CMK (cell line): Measurements from ENCODE around the gene FARSA.
"Not testable (repeated sequence)": the region's sequence is repeated elsewhere in the genome, so short reads cannot be mapped to it uniquely, and the experiment has no call there.

Experiments used
- DNase-seq: peaks from one replicate; pipeline ENCODE4 v3.0.0-alpha.2; 2010; ENCODE audit warnings: low read depth

The FARSA gene

GRCh38 chr19:12890299-12890786 lies 43.2 kb downstream of the FARSA start:
- not testable (repeated sequence) for DNase-seq

DNA sequence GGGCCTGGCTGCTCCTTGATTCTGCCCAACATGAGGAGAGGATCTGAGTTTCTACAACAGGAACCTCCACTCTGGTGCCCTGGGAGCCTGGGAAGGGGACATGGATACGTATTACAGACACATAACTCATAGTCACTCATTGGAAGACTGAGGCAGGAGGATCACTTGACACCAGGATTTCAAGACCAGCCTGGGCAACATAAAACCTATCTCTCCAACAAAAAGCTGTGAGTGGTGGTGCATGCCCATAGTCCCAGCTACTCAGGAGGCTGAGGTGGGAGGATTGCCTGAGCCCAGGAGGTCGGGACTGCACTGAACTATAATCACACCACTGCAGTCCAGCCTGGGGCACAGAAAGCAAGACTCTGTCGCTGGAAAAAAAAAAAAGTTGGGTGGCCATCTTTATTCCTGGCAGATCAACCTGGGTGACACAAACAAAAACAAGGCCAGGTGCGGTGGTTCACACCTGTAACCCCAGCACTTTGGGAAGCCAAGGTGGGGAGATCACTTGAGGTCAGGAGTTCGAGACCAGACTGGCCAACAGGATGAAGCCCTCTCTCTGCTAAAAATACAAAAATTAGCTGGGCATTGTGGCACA lies 45.4 kb downstream of the FARSA start:
- no peak for DNase-seq

- DNase-seq = peak; percentile 64
Observed at GRCh38 chr19:12886969-12887747, 46.4 kb downstream of the FARSA start, which contains the start of gene KLF1. Gene KLF1, minus strand, starts transcription at chr19:12887201. Its CDS starts 61 bp downstream, at chr19:12887140.

DNA sequence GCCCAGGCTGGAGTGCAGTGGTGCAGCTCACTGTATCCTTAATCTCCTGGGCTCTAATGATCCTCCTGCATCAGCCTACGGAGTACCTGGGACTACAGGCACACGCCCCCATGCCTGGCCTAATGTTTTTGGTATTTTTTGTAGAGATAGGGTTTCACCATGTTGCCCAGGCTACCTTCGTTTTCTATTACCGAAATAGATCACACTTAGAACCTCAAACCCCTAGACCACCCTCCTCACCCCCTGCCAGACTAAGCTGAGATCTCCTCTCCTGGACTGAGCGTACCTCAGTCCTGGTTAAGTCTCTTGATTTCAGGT lies 46.9 kb downstream of the FARSA start:
- DNase-seq = no peak

DNA sequence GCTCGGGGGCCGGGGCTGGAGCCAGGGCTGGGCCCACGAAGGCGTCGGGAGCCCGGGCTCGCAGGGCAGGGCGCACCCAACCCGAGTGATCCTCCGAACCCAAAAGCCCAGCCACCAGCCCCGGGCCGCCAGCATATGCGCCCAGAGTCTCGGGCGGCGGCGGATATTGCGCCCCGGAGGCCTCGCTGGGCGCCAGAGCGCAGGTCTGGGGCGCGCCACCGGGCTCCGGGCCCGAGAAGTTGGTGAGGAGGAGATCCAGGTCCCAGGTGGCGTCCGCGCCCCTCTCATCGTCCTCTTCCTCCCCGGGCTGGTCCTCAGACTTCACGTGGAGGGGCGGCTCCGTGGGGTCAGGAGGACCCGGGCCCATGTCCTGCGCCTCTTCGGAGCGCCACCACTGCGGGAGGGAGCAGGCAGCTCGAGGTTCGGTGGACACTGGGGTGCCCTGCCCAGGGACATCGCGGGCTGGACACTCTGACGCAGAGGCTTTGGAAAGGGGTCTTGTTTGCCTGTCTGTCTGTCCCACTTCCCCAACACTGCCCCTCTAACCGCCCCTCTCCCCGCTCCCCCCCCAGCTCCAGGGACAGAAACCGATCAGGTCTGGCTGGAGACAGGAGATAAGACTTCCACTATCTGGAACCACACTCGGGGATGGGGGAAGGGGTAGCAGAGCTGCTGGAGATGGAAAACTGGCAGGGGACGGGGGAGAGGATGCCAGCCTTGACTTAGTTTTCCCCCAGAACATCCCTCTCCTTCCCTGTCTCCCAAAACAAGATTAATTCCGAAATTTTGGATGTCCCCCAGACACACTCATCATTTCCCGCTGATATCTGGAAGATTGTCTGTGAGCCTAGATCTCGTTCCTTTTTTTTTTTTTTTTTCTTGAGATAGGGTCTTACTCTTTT lies 47.5 kb downstream of the FARSA start:
- DNase-seq = peak; percentile 83

GRCh38 chr19:12884926-12885748 lies 48.4 kb downstream of the FARSA start:
- DNase-seq = peak; percentile 86

- no peak for DNase-seq
Observed at GRCh38 chr19:12884627-12884925, 48.9 kb downstream of the FARSA start.

DNA sequence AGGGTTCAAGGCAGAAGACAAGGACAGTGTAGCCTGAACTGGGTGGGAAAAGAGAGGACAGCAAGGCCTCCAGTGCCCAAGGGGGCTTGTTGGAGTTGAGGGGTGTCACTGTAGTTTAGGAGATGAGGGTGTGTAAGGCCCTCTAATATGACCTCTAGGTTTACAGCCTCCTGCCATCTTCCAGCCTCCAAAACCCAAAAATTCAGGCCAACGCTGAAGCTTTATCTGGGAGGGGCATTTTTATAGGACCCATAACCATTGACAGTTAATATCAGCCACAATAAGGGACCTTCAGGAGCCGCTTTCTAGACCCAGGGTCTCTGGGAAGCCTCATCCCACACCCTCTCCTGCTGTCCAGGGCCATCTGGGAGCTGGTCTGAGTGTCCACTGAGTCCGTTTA lies 49.3 kb downstream of the FARSA start:
- DNase-seq = no peak

- no peak for DNase-seq
Observed at GRCh38 chr19:12882589-12882988, 50.9 kb downstream of the FARSA start.

DNA sequence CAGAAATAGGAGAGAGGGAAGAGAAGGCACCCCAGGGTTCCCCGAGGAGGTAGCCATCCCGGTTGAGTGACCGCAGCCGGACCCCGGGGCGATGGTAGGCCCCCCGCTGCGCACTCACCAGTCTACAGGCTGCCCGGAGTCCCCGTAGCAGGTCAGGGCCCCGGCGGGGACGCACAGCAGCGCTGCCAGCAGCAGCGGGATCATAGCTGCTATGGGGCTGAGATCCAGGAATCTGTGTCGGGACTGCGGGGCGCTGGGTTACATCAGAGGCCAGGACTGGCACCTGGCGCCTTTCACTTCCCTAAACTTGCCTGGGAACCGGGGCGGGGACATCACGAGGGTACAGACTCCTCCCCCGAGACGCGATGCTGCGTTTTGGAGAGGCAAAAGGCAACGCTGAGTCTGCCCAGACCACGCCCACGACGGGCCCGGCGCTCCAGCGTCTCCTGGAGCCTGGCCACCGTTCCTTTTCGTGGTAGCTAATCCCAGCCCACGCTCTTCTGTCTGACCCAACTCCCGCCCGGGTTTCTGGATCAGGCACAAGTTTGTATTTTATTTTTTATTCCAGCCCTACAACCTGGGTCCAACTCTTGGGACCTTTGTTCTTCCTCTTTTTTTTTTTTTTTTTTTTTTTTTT lies 52.2 kb downstream of the FARSA start, which contains the start of gene DNASE2:
DNASE2 (minus strand) TSS at position 278 of the 637 bp plus-strand sequence; CDS start at position 204, 74 bp downstream.
- peak; percentile 67 for DNase-seq

DNA sequence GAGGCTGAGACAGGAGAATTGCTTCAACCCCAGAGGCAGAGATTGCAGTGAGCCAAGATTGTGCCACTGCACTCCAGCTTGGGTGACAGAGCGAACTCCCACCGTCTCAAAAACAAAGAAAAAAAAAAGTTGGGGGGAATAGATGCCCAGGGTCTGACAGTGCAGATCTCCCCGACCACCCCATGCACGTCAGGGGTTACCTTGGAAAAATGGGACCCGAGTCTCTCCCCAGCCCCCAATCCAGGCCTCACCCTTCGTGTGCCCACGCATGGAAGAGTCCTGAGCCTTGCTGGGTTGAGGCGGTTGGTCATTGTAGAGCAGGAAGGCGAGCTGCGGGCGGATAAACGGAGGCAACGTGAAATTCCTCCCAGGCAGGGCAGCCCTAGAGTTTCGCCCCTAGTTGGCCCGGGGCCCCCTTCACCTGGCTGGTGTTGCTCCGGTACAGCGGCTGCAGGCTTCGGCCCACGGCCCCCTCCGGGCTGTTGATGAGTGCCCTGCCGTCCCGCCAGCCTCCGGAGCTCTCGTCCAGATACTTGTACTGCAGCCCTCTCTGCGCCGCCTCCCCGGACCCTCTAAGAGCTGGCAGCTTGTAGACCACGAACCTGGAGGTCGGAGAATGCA lies 52.9 kb downstream of the FARSA start:
- no peak for DNase-seq

GRCh38 chr19:12875086-12875485 lies 58.4 kb downstream of the FARSA start:
- no peak for DNase-seq

GRCh38 chr19:12873891-12874745 lies 59.4 kb downstream of the FARSA start:
- DNase-seq = no peak

GRCh38 chr19:12872941-12873890 lies 60.3 kb downstream of the FARSA start:
- DNase-seq = peak; percentile 93
